ENCODE data around the gene DMWD.
A peak's percentile ranks its signal among the peaks of the same experiment; 100 is the strongest.
"Not testable (repeated sequence)": the region's sequence is repeated elsewhere in the genome, so short reads cannot be mapped to it uniquely, and the experiment has no call there.

The DMWD gene

DNA sequence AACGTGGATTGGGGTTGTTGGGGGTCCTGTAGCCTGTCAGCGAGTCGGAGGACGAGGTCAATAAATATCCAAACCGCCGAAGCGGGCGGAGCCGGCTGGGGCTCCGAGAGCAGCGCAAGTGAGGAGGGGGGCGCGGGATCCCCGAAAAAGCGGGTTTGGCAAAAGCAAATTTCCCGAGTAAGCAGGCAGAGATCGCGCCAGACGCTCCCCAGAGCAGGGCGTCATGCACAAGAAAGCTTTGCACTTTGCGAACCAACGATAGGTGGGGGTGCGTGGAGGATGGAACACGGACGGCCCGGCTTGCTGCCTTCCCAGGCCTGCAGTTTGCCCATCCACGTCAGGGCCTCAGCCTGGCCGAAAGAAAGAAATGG is 22.8 kb downstream of the DMWD start:
- no peak for DNase-seq (ENCODE audit: low read depth)

DNA sequence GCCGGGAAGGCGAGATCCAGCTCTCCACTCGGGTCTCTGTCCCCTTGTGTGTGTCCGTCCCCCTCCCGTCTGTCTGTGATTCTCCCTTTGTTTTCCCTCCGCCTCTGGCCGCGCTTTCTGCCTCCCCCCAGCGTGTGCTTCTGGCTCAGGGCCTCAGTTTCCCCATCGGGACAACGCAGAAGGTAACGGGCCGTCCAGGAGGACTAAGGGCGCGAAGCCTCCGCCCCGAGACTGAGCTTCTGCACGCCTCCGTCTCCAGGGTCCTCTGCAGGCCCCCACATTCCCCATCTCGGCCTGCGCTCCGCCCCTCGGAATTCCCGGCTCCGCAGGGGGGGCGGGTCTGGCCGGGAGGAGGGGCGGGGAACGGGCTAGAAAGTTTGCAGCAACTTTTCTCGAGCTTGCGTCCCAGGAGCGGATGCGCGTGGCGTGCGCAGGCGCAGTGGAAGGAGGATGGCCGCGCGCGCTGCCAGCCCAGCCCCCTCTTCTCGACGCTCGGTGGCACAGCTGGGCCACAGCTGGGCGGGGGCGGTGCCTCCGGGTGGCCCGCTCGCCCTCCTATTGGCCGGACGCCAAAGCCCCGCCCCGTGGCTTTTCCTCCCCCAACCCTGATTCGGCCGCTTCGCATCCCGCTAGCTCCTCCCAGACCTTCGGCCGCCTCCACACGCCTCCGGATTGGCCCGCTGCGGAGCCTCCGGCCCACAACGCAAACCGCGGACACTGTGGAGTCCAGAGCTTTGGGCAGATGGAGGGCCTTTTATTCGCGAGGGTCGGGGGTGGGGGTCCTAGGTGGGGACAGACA is 23.5 kb downstream of the DMWD start, which contains the start of gene SIX5:
Gene SIX5 (minus strand): TSS at position 269 of the 799 bp plus-strand sequence. CDS start 408 bp downstream, outside the sequence.
- DNase-seq (ENCODE audit: low read depth), result peak; percentile 81

GRCh38 chr19:45768655-45768983 is 24.0 kb downstream of the DMWD start:
- DNase-seq (ENCODE audit: low read depth), result no peak

DNA sequence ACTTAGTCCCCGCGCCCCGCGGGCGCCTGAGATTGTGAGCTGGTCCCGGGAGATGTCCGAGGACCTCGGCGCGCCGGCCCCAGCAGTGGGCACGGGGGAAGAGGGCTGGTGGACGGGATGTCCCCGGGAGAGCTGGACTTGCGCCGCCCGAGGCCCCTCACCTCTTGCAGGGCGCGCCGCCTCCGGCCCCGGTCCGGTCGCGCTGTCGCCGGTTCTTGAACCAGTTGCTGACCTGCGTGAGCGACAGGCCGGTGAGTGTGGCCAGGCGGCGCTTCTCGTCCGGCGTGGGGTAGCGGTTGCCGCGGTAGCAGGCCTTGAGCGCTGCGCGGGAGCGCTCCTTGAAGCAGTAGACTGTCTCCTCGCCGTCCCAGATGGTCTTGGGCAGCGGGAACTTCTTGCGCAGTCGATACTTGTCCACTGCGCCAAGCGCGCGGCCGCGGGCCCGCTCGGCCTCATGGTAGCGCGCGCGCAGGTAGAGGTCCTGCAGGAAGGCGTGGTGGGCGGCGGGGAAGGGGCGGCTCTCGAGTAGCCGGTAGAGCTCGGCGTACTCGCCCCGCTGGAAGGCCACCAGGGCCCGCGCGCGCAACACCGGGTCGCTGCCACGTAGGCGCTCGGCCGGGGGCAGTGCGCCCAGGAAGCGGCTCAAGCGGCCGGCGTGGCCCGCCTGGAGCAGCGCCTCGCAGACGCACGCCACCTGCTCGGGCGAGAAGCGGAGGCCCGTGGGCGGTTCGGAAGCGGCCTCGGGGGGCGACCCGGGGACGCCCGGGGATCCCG is 24.6 kb downstream of the DMWD start:
- DNase-seq (ENCODE audit: low read depth), result no peak

GRCh38 chr19:45767410-45767880 is 25.2 kb downstream of the DMWD start:
- peak; percentile 42 for DNase-seq (ENCODE audit: low read depth)

DNA sequence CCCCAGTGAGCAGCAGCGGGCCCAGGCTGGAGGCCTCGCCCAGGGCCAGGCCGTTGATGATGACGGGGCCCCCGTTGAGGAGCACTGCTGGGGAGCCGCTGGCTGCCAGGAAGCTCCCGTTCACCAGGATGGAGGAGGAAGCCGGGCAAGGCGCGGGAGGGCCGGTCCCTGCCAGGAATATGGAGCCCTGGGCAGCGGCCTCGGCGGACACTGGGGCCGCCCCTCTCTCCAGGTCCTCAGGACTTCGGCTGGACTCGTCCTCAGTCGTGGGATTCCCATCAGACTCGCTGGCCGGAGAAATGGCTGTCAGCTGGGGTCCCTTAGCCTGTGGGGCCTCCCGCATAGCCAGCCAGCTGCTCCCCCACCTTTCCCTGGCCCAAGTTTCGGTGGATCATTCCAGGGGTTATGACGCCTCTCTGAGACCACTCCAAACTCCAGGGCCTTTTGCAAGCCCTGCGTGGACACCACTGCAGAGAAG is 25.7 kb downstream of the DMWD start:
- no peak for DNase-seq (ENCODE audit: low read depth)

DNA sequence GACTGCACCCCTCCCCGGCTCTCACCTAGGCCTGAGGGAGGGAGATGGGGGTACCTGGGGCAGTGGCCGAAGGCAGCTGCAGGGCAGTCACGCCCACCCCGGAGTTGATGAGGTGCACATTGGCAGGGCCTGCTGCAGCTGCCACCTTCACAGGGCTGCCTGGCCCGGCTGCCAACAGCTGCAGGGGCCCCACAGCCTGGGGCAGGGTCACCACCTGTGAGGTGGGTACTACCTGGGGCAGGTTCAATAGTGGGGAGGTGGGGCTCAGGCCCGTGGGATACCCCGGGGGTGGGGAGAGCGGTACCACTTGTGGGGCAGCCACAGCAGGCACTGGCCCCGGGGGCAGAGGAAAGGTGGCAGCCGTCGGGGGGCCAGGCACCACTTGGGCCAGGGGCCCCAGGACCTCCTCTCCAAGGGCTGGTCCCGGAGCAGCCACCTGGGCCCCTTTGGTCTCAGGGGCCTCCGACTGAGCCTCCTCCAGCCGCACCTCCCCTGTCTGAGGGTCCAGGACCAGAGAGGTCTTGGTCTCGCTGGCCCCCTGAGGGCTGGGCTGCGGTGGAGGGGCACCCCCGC is 26.3 kb downstream of the DMWD start:
- no peak for DNase-seq (ENCODE audit: low read depth)

GRCh38 chr19:45765702-45766295 is 26.8 kb downstream of the DMWD start:
- no peak for DNase-seq (ENCODE audit: low read depth)

GRCh38 chr19:45764945-45765701 is 27.5 kb downstream of the DMWD start:
- no peak for DNase-seq (ENCODE audit: low read depth)

DNA sequence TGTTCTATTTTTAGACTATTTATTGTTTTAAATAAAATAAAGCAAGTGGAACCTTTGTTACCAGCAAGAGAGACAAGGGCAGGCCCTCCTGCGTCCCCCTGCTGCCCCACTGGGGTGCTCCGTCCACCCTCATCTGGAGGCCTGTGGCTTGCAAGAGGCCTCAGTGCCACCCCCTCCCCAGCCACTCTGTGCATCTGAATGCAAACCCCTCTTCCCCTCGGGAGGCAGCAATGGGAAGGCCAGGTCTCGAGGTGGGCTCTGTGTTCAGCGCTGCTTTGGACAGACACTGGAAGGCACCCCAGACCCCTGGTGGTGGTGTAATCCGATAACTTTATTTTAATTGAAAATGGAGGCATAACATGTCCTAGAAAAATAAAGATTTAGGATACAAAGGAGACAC is 28.2 kb downstream of the DMWD start:
- no peak for DNase-seq (ENCODE audit: low read depth)

DNA sequence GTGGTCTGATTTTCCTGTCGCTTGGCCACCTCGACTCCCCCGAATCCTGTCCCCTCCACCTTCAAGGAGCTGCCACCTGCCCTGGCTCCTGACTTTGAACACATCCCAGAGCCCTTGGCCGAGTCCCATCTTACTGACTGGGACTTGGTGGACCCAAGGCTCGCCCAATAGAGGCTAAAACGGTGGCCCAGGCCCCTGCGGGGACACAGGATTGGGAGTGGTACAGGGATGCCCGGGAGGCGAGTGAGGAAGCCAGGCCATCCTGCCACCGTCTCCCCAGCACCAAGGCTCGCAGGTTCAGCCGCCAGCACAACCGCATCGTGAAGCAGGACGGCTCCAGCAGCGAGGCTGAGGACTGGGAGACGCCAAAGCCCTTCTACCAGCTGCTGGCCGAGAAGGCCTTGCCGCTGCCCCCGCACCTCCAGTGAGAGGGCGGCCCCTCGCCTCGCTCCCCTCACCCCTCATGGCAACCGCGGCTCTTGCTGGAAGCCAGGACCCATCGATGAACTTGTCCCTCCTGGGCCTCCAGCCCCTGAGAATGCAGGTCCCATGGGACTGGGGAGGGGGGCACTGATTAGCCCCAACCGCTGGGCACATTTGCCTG is 28.9 kb downstream of the DMWD start:
- DNase-seq (ENCODE audit: low read depth), result no peak

DNA sequence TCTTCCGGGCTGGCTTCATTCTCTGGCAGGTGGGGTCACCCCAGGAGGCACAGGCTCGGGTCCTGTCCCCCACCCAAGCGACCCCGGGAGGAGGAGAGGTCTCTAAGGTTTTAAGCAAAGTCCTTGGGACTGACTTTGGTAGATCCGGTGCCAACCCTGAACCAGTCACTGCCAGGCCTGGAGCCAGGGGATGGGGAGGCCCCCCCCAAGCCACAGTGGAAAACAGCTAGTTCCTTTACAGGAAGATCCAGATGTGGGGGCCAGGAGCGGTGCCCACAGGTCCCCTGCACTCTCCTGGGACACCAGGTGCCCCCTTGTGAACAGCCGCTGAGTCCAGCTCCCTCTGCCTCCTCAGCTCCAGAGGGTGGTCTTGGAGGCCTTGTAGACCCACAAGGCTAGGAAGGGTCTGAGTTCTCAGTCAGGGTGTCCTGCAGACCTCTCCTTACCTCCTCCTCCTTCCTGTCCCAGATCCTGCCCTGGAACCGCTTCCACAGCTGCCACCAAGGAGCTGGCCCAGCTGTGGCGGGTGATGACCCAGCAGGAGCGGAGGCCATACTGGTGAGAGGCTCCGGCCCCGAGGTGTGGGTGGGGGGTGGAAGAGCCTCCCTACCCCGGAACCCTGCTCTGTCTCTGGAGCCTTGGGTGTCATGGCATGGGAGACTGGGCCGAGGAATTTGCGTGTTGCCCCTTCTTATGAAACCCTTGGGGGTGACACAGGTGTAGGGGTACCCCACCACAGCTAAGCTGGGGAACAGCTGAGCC is 29.6 kb downstream of the DMWD start:
- DNase-seq (ENCODE audit: low read depth), result no peak

DNA sequence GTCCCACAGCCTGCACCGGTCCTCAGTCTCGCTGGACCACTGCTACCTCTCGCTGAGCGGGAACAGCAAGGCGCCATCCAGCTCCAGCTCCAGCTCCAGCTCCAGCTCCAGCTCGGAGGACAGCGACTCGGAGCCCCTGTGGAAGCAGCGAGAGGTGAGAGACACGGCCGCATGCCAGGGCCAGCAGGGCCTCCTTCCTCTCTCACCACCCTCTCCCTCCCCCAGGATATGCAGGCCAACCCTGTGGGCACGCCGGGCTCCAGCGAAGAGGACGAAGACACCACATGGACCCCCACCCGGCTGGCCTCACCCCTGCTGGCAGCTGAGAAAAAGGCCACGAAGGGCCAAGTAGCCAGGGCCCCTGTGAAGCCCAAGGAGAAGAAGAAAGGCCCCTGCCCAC is 30.9 kb downstream of the DMWD start:
- DNase-seq (ENCODE audit: low read depth), result no peak

GRCh38 chr19:45758921-45759320 is 33.7 kb downstream of the DMWD start:
- no peak for DNase-seq (ENCODE audit: low read depth)

DNA sequence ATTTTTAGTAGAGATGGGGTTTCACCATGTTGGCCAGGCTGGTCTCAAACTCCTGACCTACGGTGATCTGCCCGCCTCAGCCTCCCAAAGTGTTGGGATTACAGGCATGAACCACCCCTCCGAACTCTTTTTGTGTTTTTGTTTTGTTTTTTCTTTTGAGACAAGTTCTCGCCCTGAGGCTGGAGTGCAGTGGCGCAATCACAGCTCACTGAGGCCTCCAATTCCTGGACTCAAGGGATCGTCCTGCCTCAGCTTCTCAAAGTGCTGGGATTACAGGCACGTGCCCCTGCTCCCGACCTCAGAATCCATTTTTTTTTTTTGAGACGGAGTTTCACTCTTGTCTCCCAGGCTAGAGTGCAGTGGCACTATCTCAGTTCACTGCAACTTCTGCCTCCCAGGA is 35.0 kb downstream of the DMWD start:
- DNase-seq (ENCODE audit: low read depth), result no peak

DNA sequence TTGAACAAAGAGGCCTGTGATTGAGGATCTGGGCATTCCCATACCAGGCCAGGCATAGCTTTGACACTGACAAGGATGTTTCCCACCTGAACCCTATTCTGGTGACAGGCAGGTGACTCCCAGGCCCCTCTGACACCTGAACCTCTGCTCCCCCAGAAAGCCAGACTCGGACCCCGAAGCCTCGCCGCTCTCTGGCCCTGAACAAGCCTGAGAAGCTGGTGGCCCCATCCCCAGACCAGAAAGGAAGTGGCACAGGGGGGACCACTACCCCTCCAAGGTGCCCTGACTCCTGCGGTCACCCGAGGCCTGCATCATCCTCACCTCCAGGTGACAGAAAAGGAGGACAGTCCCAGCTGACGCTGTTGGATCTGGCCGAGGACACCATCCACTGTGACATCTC is 38.3 kb downstream of the DMWD start:
- DNase-seq (ENCODE audit: low read depth), result no peak

- DNase-seq (ENCODE audit: low read depth), result no peak
Observed at GRCh38 chr19:45753548-45753947, 39.1 kb downstream of the DMWD start.

DNA sequence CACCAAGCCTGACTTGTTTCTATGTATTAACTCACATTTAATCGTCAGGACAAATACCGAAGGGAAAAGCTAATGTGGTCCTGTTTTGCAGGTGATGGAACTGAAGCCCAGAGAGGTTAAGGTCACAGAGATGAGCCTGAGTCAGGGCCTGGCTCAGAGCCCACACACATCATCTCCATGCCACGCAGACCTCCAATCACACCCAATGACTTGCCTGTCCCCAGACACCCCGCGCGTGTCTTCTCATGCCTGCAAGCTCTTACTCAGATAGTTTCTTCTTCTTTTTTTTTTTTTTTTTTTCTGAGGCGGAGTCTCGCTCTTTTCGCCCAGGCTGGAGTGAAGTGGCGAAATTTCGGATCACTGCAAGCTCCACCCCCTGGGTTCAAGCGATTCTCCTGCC is 40.0 kb downstream of the DMWD start:
- no peak for DNase-seq (ENCODE audit: low read depth)

- DNase-seq (ENCODE audit: low read depth), result not testable (repeated sequence)
Observed at GRCh38 chr19:45751483-45751882, 41.2 kb downstream of the DMWD start.

DNA sequence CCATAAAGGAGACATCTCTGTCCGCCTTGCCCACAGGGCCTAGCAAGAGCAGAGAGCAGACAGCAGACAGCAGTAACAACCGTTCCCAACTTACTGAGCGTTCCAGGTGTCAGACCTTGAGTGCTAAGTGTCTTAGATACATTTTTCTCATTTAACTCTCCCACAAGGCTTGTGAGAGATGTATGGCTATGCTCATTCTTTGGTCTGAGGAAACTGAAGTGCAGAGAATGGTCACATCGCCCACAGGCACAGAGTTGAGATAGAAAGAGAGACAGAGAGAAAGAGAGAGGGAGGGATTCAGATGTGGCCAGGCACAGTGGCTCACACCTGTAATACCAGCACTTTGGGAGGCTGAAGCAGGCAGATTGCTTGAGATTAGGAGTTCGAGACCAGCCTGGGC is 45.1 kb downstream of the DMWD start:
- no peak for DNase-seq (ENCODE audit: low read depth)

GRCh38 chr19:45746866-45747265 is 45.8 kb downstream of the DMWD start:
- no peak for DNase-seq (ENCODE audit: low read depth)

All from non-pigmented ciliary epithelial cell (primary cell).